Islet of Langerhans (tissue), 1 donor: ENCODE results near the gene ZNF586.
"Not testable (repeated sequence)": the region's sequence is repeated elsewhere in the genome, so short reads cannot be mapped to it uniquely, and the experiment has no call there.

Source experiments
- FAIRE-seq: peaks from one replicate; lab custom pipeline; 2011; peaks lifted over from hg19 to GRCh38; lab: Jason Lieb, UNC

ZNF586 gene

GRCh38 chr19:57796580-57796979 is 27.1 kb downstream of the ZNF586 start:
- FAIRE-seq, result not testable (repeated sequence)

GRCh38 chr19:57800696-57801095 is 31.2 kb downstream of the ZNF586 start:
- FAIRE-seq, result no peak

GRCh38 chr19:57802269-57802668 is 32.8 kb downstream of the ZNF586 start:
- FAIRE-seq, result no peak

- no peak for FAIRE-seq
Observed at GRCh38 chr19:57803265-57803593, 33.8 kb downstream of the ZNF586 start.

- no peak for FAIRE-seq
Observed at GRCh38 chr19:57803594-57804325, 34.3 kb downstream of the ZNF586 start.

- no peak for FAIRE-seq
Observed at GRCh38 chr19:57807541-57807940, 38.1 kb downstream of the ZNF586 start.

- FAIRE-seq, result not testable (repeated sequence)
Observed at GRCh38 chr19:57810410-57811295, 41.2 kb downstream of the ZNF586 start.

- no peak for FAIRE-seq
Observed at GRCh38 chr19:57812226-57812625, 42.8 kb downstream of the ZNF586 start.

GRCh38 chr19:57812975-57813820 is 43.7 kb downstream of the ZNF586 start:
- FAIRE-seq, result not testable (repeated sequence)

GRCh38 chr19:57813919-57814504 is 44.5 kb downstream of the ZNF586 start:
- no peak for FAIRE-seq

GRCh38 chr19:57814505-57815246 is 45.2 kb downstream of the ZNF586 start, which contains the start of gene ZNF552:
Gene ZNF552 (minus strand): TSS chr19:57814913. CDS start chr19:57814743, 170 bp downstream.
- FAIRE-seq, result no peak

- FAIRE-seq, result no peak
Observed at GRCh38 chr19:57815247-57816075, 46.0 kb downstream of the ZNF586 start.

- no peak for FAIRE-seq
Observed at GRCh38 chr19:57816652-57817051, 47.2 kb downstream of the ZNF586 start.

GRCh38 chr19:57817976-57818375 is 48.5 kb downstream of the ZNF586 start:
- FAIRE-seq, result no peak

- FAIRE-seq, result no peak
Observed at GRCh38 chr19:57818378-57818777, 48.9 kb downstream of the ZNF586 start.

- FAIRE-seq, result no peak
Observed at GRCh38 chr19:57819475-57820148, 50.1 kb downstream of the ZNF586 start.

- FAIRE-seq, result no peak
Observed at GRCh38 chr19:57820599-57820998, 51.1 kb downstream of the ZNF586 start.

GRCh38 chr19:57821095-57821494 is 51.6 kb downstream of the ZNF586 start:
- FAIRE-seq, result not testable (repeated sequence)

- not testable (repeated sequence) for FAIRE-seq
Observed at GRCh38 chr19:57821501-57821900, 52.0 kb downstream of the ZNF586 start.

- not testable (repeated sequence) for FAIRE-seq
Observed at GRCh38 chr19:57823155-57823554, 53.7 kb downstream of the ZNF586 start.
